Measurements from ENCODE around the gene NEDD8.

NEDD8 gene

DNA sequence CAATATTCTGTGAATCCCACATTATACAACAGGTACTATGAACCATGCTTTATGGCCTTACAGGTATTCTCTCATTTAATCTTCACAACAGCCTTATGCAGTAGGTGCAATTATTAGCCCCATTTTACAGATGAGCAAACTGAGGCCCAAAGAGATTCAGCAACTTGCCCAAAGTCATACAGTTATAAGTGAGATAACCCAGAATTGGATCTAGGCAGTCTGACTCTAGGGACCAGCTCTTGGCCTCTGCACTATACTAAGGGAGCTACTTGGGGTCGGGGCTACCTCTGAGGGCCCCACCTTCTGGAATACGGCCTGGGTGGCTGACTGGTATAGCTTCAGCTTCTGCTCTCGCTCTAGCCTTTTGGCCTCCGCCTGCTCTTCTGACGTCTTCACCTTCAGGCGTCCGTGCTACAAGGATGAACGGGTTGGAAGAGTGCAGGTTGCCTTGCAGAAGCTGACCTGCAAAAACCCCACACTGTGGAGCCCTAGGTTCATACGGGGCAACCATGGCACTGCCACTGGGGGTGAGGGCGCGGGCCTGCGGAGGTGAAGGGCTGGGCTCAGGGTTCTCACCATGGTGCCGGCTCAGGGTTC is 38.5 kb upstream of the NEDD8 start:
- peaks cover 67% of the 10 kb centered on the region for H3K4me1 Mint-ChIP-seq (ENCODE audit: low read depth)
- peak overlapping the region; percentile 90 for H3K4me3 Mint-ChIP-seq
- no peaks in the 10 kb centered on the region for H3K9me3 Mint-ChIP-seq
- peaks cover 45% of the 10 kb centered on the region for H3K36me3 Mint-ChIP-seq (ENCODE audit: low read depth)
- no peaks in the 10 kb centered on the region for H3K27me3 Mint-ChIP-seq
- peak overlapping the region; percentile 79 for H3K27ac Mint-ChIP-seq
- intact Hi-C loops (cut with micrococcal nuclease) = loop anchor here (2.0 kb wide), 1 partner anchor 28 kb away; the partner anchor contains the start of gene TINF2

DNA sequence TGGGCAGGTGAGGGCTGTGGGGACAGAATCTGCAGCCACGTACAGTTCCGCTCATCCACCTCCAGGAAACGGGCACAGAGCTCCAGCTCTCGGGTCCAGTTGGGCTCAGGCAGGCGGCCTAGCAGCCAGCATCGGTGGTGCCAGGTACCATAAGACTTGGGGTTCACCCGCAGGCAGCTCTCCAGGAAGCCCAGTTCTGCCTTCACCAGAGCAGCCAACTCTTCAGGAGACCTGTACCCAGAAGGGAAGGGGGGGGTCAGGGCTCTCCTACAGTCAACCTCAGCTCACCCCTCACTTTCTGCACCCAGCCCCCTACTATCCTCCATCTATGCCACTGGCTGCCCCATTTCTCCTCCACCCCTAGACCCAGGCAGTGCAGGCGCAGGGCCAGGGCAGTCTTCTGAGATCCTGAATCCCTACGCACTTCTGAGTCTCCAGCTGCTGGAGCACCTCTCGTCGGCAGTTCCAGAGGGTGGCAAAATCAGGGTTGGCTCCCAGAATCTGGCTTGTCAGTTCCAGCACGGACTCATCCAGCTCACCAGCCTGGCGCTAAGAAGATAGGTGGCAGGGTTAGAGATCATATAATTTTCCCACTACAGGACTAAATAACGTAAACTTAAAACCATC is 37.9 kb upstream of the NEDD8 start:
- H3K36me3 Mint-ChIP-seq (ENCODE audit: low read depth) = peaks cover 45% of the 10 kb centered on the region
- H3K4me3 Mint-ChIP-seq = no peak overlapping the region
- intact Hi-C loops (cut with micrococcal nuclease) = loop anchor here (2.0 kb wide), 1 partner anchor 27 kb away; the partner anchor contains the start of gene TINF2
- H3K9me3 Mint-ChIP-seq = no peaks in the 10 kb centered on the region
- peaks cover 61% of the 10 kb centered on the region for H3K4me1 Mint-ChIP-seq (ENCODE audit: low read depth)
- H3K27ac Mint-ChIP-seq = no peak overlapping the region
- no peaks in the 10 kb centered on the region for H3K27me3 Mint-ChIP-seq

DNA sequence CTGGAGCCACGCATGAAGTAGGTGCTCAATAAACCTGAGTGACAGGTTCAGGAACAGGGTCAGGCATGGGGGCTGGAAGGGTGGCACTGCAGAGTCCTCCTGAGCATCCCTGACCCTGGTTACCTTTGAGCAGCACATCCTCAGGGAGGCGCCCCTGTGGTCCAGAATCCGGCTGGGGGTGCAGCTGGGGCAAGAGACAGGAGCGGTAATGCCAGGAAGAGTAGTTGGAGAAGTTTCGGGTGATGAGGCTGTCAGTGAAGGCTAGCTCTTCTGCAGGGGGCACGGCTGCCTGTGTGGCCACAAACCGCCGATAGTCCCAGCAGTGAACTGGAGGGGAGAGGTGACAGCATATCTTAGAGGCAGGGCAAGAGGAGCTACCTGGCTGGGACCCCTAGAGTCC is 37.2 kb upstream of the NEDD8 start:
- Mint-ChIP-seq H3K4me1 (ENCODE audit: low read depth) (peaks cover 58% of the 10 kb centered on the region), H3K27ac (no peak overlapping the region), H3K27me3 (no peaks in the 10 kb centered on the region), H3K4me3 (no peak overlapping the region), H3K36me3 (ENCODE audit: low read depth) (peaks cover 45% of the 10 kb centered on the region), H3K9me3 (no peaks in the 10 kb centered on the region)
- intact Hi-C loops (cut with micrococcal nuclease) = no loop called here

DNA sequence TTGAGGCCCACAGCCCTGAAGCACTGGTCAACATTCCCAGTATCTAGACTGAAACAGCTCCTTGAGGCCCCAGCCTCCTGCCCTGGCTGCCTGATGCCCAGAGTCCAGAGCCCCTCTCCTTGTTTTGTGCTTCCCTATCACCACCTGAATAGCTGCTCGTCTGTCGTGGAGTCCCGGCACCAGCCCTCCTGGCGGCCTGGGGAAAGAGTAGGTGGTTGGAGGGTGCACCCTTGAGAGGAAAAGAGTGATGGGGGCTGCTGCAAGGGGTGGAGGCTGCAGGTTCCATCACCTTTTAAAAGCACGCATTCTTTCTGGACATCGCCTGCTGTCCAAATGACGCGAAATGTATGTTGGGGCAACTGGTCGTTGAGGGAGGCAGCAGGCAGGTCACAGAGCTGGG is 36.1 kb upstream of the NEDD8 start:
- H3K36me3 Mint-ChIP-seq (ENCODE audit: low read depth) = peaks cover 54% of the 10 kb centered on the region
- intact Hi-C loops (cut with micrococcal nuclease) = no loop called here

DNA sequence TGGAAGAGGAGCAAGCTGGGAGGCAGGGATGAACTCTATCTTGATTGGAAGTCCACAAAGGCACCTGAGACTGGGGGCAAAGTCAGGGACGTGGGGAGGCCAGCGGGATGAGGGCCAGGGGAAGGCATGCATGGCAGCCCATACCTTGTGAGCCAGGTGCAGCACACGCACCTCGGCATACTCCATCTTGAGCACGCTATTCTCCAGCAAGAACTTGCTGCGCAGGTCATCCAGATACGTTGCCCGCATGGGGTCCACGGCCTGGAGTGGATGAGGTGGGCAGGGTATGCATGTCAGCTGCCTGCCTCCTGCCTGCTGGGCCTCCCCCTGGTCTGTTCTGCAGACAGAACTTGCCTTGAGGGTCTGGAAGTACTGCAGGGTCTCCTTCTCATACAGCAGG is 35.3 kb upstream of the NEDD8 start:
- Mint-ChIP-seq H3K4me3 (no peak overlapping the region), H3K27ac (no peak overlapping the region)

More for the DNA sequence above, 36.1 kb upstream of the NEDD8 start:
- H3K27ac Mint-ChIP-seq = no peak overlapping the region
- H3K9me3 Mint-ChIP-seq = no peaks in the 10 kb centered on the region
- no peaks in the 10 kb centered on the region for H3K27me3 Mint-ChIP-seq
- peaks cover 47% of the 10 kb centered on the region for H3K4me1 Mint-ChIP-seq (ENCODE audit: low read depth)
- no peak overlapping the region for H3K4me3 Mint-ChIP-seq

DNA sequence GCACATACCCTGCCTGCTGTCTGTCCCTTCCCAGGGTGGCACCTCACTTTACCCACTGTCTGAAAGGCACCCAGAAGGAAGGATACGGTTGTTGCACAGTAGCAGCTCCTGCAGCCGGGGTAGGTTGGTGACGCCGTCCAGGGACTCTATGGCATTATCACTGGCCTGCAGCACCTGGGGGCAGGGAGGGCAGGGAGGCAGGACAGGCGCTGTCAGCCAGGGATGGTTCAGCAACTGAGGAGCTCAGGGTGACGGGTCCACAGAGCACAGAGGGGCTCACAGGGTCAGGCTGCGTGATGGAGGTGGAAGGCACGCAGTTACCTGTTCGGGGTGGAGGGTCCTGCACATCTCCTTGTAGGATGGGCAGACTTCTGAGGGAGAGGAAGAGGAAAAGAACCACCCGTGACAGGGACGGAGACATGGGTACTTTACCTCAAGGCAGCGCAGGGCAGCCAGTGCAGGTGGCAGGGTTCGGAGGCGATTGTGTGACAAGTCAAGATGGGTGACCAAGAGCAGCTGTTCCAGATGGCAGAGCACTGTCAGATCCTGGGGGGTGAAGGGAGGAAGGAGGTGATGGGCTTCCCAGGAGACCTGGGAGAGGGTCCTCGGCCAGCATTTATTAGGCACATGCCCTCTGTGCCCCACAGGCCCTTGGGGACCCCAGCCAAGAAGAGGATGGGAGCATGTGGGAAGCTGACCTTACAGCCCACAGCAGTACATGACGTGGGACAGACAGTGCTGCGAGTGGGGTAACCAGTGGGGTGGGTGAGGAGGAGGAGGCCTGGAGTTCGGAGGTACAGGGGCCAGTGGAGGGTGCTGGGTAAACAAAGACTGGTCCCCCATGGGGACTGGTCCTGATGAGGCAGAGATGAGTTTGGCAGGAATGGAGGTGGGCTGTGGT is 34.4 kb upstream of the NEDD8 start:
- Mint-ChIP-seq H3K27me3 (no peaks in the 10 kb centered on the region), H3K9me3 (no peaks in the 10 kb centered on the region), H3K4me3 (no peak overlapping the region), H3K36me3 (ENCODE audit: low read depth) (peaks cover 71% of the 10 kb centered on the region), H3K4me1 (ENCODE audit: low read depth) (peaks cover 31% of the 10 kb centered on the region), H3K27ac (peak overlapping the region; percentile 11)
- intact Hi-C loops (cut with micrococcal nuclease) = no loop called here

More for the DNA sequence above, 35.3 kb upstream of the NEDD8 start:
- Mint-ChIP-seq H3K9me3 (no peaks in the 10 kb centered on the region), H3K36me3 (ENCODE audit: low read depth) (peaks cover 61% of the 10 kb centered on the region), H3K27me3 (no peaks in the 10 kb centered on the region), H3K4me1 (ENCODE audit: low read depth) (peaks cover 40% of the 10 kb centered on the region)
- intact Hi-C loops (cut with micrococcal nuclease) = no loop called here

DNA sequence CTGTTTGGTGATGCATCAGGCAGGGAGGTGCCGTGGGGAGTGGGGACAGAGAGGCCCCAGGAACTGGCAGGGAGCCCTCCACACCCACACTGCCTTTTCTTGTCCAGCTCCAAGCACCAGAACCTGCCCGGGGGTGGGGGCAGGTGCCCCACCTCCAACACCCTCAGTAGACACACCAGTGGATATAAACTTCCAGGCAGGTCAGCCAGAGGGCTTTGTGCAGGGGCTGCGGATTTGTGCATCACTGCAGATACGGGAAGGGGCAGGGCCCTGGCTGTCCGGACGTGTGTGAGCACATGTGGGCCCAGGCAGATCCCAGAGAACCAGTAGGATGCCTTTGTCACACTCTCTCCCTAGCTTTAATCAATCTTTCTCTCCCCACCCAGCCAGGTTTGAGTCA is 32.1 kb upstream of the NEDD8 start:
- H3K4me3 Mint-ChIP-seq = no peak overlapping the region
- intact Hi-C loops (cut with micrococcal nuclease) = no loop called here
- H3K27ac Mint-ChIP-seq = no peak overlapping the region
- H3K4me1 Mint-ChIP-seq (ENCODE audit: low read depth) = peaks cover 20% of the 10 kb centered on the region
- no peaks in the 10 kb centered on the region for H3K27me3 Mint-ChIP-seq
- peaks cover 72% of the 10 kb centered on the region for H3K36me3 Mint-ChIP-seq (ENCODE audit: low read depth)
- H3K9me3 Mint-ChIP-seq = no peaks in the 10 kb centered on the region

DNA sequence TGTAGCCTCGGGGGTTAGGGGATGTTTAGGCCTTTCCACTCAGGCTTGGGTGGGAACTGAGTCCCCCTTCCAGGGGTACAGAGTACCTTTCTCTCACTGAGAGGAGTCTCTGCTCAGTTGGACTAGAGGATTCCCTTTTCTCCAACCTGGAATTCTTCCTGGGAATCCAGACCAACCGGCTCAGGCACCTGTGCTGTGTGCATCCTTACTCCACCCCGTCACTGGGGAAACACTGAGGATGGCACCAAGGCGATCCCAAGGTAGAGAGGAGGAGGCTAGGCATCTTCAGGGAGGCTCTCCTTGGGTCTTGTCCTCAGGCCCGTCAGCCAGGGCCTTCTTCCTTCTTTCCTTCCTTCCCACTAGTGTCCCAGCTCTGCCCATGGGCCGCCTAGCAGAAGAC is 31.7 kb upstream of the NEDD8 start:
- intact Hi-C loops (cut with micrococcal nuclease) = no loop called here
- H3K9me3 Mint-ChIP-seq = no peaks in the 10 kb centered on the region
- H3K36me3 Mint-ChIP-seq (ENCODE audit: low read depth) = peaks cover 72% of the 10 kb centered on the region
- H3K27me3 Mint-ChIP-seq = no peaks in the 10 kb centered on the region
- no peak overlapping the region for H3K27ac Mint-ChIP-seq
- peaks cover 18% of the 10 kb centered on the region for H3K4me1 Mint-ChIP-seq (ENCODE audit: low read depth)
- no peak overlapping the region for H3K4me3 Mint-ChIP-seq

DNA sequence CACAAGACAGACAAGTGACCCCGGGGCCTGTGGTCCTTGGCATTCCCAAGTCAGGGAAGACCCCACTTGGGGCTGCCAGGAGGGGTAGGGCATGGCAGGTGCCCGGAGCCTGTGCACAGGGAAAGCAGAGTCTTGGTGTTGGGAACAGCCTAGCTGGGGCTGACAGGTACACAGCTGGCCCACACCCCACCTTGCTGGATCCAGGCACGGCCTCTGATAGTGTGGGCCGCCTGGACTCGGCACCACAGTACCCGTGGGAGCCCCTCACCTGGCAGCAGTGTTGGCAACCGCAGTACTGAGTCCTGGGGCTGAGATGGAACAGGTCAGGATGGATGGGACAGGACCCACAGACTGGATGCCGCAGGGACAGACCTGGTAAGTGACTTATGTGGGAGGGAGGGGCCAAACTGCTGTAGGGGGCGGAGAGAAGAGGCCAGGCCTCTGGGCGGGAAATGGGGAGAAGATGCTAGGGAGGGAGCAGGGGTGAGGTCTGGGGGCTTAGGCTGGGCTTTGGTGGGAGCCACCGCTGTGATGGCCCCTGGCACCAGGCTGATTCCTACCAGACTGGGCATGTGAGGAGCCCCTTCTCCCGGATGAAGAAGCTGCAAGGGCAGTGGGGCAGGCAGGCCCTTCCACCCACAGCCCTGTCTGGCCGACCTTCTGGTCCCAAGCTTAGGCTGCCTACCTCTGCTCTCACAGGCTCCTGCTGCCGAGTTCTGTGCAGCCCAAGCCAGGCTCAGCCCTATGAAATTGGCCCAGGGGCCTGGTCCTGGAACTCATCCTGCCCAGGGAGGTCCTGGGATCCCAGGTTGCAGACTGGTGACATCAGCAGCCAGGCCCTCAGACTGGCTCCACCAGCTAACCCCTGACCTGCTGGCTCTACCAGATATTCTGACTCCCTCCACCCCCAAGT is 30.9 kb upstream of the NEDD8 start, which contains the start of gene TGM1:
TSS of gene TGM1 (minus strand) at position 357 of the 913 bp plus-strand sequence. CDS start 825 bp downstream, outside the sequence.
- intact Hi-C loops (cut with micrococcal nuclease) = no loop called here
- H3K27ac Mint-ChIP-seq = no peak within 1 kb of the TSS
- H3K36me3 Mint-ChIP-seq (ENCODE audit: low read depth) = peaks cover 72% of the 10 kb centered on the region
- H3K9me3 Mint-ChIP-seq = no peaks in the 10 kb centered on the region
- no peaks in the 10 kb centered on the region for H3K27me3 Mint-ChIP-seq
- H3K4me3 Mint-ChIP-seq = no peak within 1 kb of the TSS
- peaks cover 18% of the 10 kb centered on the region for H3K4me1 Mint-ChIP-seq (ENCODE audit: low read depth)

DNA sequence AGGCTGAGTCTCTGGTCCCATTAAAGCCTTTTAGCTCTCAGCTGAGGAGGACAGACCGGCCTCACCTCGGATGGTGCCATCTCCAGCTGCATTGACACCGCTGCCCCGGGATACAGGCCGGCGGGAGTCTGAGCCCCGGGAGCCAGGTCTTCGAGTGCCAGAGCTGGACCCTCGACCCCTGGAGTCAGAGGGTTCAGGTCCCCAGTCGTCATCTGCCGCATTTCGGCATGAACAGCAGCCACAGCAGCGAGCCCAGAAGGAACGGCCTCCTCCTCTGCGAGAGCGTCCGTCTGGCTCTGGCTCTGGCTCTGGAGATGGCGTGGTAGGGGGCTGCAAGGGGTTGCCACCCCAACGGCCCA is 29.8 kb upstream of the NEDD8 start:
- intact Hi-C loops (cut with micrococcal nuclease) = no loop called here

DNA sequence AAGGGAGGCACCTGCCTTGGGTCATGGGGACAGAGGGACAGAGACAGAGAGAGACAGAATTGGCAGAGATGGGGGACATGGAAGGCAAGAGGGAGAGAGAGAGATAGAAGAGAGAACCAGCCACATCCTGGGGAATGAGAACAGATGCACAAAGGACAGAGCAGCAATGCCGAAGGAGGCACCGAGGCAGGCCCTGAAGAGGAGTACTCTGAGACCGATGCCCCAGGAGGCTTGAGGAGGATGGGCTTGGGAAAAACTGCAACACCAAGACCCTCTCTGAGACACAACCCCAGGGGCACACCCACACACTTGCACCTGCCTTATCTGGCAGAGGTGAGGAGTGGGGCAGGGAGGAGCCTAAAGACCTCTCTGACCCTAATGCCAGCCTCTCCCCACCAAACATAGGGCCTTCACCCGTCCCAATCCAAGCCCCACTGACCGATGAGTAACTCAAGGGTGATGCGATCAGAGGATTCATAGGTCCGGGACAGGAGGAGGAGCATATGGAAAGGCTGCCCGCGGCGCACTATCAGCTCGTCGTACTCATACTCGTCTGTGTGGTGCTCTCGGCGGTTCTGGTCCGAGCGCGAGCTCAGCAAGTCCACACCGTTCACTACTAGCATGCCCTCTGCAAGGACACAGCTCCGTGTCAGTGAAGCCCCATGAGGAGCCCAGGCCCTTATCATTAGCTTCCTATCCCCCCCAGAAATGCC is 29.2 kb upstream of the NEDD8 start:
- Mint-ChIP-seq H3K27ac (no peak overlapping the region), H3K4me1 (ENCODE audit: low read depth) (peaks cover 8% of the 10 kb centered on the region), H3K4me3 (no peak overlapping the region), H3K27me3 (no peaks in the 10 kb centered on the region), H3K9me3 (no peaks in the 10 kb centered on the region), H3K36me3 (ENCODE audit: low read depth) (peaks cover 64% of the 10 kb centered on the region)
- intact Hi-C loops (cut with micrococcal nuclease) = no loop called here

More for the DNA sequence above, 29.8 kb upstream of the NEDD8 start:
- Mint-ChIP-seq H3K4me1 (ENCODE audit: low read depth) (peaks cover 13% of the 10 kb centered on the region), H3K36me3 (ENCODE audit: low read depth) (peaks cover 66% of the 10 kb centered on the region), H3K27me3 (no peaks in the 10 kb centered on the region), H3K4me3 (no peak overlapping the region), H3K9me3 (no peaks in the 10 kb centered on the region), H3K27ac (no peak overlapping the region)

DNA sequence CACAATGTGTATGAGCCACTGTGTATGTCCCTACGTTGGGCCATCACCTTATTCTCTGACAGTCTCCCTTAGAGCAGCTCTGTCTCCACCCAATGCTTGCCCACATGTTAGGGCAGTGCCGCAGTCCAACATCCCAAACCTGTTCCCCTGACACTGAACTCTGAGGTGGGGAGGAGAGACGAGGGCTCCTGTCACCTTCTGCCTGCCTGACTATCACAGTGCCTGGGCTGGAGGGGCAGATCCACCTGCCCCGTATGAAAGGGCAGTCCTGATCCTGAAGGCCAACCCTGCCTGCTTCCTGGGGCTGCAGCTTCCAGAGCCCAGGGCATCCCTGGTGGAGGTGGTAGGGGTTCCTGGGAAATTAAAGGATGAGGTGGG is 28.6 kb upstream of the NEDD8 start:
- Mint-ChIP-seq H3K27ac (no peak overlapping the region), H3K4me3 (no peak overlapping the region), H3K4me1 (ENCODE audit: low read depth) (peaks cover 1% of the 10 kb centered on the region), H3K36me3 (ENCODE audit: low read depth) (peaks cover 62% of the 10 kb centered on the region), H3K9me3 (no peaks in the 10 kb centered on the region), H3K27me3 (no peaks in the 10 kb centered on the region)
- intact Hi-C loops (cut with micrococcal nuclease) = no loop called here
